ENCODE results near the gene ST3GAL6.

ST3GAL6 gene

DNA sequence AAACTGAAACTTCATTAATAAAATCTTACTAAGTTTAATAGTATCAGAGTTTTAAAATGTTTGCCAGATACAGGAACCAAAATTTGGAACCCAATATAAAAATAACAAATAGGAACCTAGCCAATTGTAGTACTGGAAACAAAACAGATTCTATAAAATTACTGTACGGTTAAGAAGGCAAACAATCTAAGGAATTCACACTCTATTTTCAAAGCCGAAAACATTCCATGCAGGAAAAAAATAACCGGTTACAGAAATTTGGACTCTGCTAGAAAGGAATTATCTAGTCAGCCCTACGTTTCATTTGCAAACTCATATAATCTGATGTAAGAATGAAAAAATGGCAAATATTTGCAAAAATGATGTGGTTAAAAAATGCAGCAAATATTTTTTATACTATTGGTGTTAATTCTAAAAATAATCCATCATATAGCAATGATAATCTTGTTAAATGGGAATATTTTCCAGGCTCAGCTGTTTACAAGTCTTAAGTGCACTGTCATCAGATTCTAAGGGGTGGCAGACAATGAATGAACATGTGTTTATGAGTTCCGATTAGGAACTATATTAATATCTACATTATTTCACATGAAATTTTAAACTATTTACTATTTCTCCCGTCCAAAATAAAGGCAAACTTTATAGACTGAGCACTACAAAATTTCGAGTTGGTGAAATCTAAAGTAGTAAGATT lies 80.3 kb downstream of the ST3GAL6 start:
- DNase-seq (ENCODE audit: low read depth in 1 of 2, low spot score in 1 of 2): no peak
